Measurements from ENCODE around the gene INAFM2.

The INAFM2 gene

DNA sequence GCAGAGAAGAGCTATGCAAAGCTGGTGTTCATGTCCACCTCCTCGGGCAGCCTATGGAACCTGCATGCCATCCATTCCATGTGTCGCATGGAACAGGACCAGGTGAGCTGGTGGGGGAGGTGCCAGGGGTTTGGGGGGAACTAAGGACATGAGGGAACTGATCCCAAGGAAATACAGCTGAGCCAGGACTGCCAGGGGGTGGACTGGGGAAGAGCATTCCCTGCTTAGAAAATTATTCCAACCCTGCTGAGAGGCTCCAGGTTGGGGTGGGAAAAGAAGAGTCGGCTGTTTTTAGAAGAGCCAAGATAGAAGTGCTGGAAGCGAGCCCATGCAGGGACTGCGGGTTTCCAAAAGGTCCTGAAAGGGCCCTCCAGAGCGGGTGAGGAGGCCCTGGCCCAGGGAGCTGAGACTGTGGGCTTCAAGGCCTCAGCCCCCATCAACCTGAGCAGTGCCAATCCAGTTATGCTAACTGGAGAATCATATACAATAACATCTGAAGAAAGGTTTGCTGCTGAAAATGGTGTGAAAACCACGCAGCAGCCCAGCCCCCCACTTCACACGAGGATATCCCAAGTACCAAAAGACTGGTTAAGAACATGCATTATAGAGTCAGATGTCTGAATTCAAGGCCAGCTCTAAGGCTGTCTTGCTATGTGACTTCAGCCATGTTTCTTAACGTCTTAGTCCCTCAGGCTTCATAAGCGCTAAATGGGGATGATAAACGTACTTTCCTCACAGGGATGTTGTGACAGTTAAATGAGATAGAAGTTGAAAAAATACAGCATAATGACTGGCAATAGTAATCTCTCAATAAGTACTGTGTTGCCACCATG lies 42.3 kb downstream of the INAFM2 start:
- TF ChIP-seq, protein P1, sequence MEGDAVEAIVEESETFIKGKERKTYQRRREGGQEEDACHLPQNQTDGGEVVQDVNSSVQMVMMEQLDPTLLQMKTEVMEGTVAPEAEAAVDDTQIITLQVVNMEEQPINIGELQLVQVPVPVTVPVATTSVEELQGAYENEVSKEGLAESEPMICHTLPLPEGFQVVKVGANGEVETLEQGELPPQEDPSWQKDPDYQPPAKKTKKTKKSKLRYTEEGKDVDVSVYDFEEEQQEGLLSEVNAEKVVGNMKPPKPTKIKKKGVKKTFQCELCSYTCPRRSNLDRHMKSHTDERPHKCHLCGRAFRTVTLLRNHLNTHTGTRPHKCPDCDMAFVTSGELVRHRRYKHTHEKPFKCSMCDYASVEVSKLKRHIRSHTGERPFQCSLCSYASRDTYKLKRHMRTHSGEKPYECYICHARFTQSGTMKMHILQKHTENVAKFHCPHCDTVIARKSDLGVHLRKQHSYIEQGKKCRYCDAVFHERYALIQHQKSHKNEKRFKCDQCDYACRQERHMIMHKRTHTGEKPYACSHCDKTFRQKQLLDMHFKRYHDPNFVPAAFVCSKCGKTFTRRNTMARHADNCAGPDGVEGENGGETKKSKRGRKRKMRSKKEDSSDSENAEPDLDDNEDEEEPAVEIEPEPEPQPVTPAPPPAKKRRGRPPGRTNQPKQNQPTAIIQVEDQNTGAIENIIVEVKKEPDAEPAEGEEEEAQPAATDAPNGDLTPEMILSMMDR (IDR thresholded peaks at IDR 0.05): no peak

DNA sequence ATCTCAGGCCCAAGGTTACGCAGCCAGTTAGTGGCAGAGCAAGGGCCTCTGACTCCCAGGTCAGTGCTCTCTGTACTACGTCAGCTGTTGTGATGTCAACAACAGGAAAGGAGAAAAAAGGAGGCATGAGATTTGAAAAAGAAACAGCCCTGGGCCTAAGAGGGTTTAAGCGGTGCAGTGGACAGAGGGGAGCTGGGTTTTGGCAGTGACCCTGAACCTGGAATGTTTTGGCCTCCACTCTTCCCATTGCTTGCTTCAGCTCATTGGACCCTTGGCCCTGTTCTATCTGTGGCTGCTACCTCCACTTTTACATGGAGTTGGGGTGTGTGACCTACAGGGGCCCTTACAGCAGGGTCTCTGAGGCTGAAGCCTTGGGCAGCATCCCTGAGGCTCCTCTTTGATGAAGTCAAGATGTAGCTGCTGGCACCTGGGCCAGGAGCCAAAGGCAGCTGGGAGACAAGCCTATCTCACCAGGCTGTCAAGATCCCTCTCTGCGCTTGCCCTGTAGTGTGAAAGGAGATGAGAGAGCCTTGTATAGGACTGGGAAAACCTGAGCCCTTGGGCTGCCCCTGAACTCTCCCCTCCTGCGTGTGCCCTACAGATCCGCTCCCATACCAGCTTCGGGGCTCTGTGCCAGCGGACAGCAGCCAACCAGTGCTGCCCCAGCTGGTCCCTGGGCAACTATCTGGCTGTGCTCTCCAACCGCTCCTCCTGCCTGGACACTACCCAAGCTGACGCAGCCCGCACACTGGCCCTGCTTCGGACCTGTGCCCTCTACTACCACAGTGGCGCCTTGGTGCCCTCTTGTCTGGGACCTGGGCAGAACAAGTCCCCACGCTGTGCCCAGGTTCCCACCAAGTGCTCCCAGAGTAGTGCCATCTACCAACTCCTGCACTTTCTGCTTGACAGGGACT lies 43.2 kb downstream of the INAFM2 start:
- TF ChIP-seq, protein P1 (IDR thresholded peaks at IDR 0.05): no peak

DNA sequence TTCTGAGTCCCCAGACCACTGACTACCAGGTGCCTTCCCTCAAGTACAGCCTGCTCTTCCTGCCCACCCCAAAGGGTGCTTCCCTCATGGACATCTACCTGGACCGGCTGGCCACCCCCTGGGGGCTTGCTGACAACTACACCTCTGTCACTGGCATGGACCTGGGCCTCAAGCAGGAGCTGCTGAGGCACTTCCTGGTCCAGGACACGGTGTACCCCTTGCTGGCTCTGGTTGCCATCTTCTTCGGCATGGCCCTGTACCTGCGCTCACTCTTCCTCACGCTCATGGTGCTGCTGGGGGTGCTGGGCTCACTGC lies 43.8 kb downstream of the INAFM2 start:
- TF ChIP-seq, protein P1 (IDR thresholded peaks at IDR 0.05): no peak

DNA sequence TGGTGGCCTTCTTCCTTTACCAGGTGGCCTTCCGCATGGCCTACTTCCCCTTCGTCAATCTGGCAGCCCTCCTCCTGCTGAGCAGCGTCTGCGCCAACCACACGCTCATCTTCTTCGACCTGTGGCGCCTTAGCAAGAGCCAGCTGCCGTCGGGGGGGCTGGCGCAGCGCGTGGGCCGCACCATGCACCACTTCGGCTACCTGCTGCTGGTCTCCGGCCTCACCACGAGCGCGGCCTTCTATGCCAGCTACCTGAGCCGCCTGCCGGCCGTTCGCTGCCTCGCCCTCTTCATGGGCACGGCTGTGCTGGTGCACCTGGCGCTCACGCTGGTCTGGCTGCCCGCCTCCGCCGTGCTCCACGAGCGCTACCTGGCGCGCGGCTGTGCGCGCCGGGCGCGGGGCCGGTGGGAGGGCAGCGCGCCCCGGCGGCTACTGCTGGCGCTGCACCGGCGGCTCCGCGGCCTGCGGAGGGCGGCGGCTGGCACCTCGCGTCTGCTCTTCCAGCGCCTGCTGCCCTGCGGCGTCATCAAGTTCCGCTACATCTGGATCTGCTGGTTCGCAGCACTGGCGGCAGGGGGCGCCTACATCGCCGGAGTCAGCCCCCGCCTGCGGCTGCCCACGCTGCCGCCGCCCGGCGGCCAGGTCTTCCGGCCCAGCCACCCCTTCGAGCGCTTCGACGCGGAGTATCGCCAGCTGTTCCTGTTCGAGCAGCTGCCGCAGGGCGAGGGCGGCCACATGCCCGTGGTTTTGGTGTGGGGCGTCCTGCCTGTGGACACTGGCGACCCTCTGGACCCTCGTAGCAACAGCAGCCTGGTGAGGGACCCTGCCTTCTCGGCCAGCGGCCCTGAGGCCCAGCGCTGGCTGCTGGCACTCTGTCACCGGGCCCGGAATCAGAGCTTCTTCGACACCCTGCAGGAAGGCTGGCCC lies 44.5 kb downstream of the INAFM2 start:
- TF ChIP-seq, protein P1 (IDR thresholded peaks at IDR 0.05): peak; percentile 78

DNA sequence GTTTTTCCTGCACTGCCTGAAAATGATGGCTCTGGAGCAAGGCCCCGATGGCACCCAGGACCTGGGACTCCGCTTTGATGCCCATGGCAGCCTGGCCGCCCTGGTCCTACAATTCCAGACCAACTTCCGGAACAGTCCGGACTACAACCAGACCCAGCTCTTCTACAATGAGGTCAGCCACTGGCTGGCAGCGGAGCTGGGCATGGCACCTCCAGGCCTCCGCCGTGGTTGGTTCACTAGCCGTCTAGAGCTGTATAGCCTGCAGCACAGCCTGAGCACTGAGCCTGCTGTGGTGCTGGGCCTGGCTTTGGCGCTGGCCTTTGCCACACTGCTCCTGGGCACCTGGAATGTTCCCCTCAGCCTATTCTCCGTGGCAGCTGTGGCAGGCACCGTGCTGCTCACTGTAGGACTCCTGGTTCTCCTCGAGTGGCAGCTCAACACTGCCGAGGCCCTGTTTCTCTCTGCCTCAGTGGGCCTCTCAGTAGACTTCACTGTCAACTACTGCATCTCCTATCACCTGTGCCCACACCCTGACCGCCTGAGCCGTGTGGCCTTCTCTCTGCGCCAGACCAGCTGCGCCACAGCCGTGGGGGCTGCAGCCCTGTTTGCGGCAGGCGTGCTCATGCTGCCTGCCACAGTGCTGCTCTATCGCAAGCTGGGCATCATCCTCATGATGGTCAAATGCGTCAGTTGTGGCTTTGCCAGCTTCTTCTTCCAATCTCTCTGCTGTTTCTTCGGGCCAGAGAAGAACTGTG lies 45.4 kb downstream of the INAFM2 start:
- TF ChIP-seq, protein P1 (IDR thresholded peaks at IDR 0.05): no peak

DNA sequence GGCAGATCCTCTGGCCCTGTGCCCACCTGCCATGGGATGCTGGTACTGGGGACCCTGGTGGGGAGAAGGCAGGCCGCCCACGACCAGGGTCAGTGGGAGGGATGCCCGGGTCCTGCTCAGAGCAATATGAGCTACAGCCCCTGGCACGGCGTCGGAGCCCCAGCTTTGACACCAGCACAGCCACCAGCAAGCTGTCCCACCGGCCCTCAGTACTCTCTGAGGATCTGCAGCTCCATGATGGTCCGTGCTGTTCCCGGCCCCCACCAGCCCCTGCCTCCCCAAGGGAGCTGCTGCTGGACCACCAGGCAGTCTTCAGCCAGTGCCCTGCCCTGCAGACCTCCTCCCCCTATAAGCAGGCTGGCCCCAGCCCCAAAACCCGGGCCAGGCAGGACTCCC lies 46.0 kb downstream of the INAFM2 start:
- TF ChIP-seq, protein P1 (IDR thresholded peaks at IDR 0.05): no peak
